ENCODE measurements around the gene BLOC1S5. TPM values are rescaled to one million over a fixed set of nuclear protein-coding genes. Genes with fewer than 3 reads are reported as not detected.

BLOC1S5 gene
- total and polyA plus RNA-seq, 7 donors: 5.5 to 16.2 (median 12.3) TPM

DNA sequence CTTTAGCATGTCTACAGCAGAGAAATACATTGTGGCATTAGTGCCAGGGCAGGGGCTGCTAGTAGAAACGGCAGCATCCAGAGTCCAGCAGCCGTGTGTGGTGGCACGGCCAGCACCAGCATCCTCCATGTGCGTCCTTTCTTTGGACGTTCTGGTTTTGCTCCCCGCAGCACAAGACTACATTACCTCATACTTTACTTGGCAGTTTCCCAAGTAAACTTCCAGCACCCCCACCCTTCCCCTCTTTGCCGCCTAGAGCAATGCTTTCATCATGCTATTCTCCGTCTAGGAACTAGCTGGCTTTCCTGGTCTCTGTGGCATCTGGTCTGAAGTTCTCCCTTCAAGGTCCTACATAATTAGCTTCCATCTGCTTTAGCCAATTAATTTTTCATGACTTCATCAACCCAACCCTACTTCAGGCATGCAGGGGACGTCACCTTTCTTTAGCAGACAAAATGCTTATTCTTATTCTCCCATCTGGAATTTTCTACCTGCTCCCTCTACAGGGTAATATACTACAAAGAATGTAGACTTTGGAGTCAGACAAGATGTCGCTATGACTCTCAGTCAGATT, 67.6 kb downstream of the BLOC1S5 start:
- DNase-seq: peak; percentile 73
- H3K4me1 ChIP-seq: peaks cover 0 to 53% (median 41%) of the 10 kb centered on the region in 4 donors
- intact Hi-C loops (cut with DNase I): loop anchor here (5.0 kb wide), 2 partner anchors 84 to 269 kb away; partner anchors contain the start of genes BMP6 and TXNDC5
- H3K36me3 ChIP-seq: no peaks in the 10 kb centered on the region
- H3K27me3 ChIP-seq: peaks cover 0 to 5% (median 0%) of the 10 kb centered on the region in 3 donors
- no peak overlapping the region for H3K4me3 ChIP-seq
- H3K9me3 ChIP-seq: no peaks in the 10 kb centered on the region
- WGBS, 2 donors: 64 to 65% methylated on average over 10 of the region's 10 CpGs
- TF ChIP-seq POLR2A (IDR thresholded peaks at IDR 0.05): no peak
- peak in 3 of 4 donors; percentile 27 to 70 (median 51) for TF ChIP-seq POLR2AphosphoS5 (IDR thresholded peaks at IDR 0.05)
- TF ChIP-seq, protein P1, sequence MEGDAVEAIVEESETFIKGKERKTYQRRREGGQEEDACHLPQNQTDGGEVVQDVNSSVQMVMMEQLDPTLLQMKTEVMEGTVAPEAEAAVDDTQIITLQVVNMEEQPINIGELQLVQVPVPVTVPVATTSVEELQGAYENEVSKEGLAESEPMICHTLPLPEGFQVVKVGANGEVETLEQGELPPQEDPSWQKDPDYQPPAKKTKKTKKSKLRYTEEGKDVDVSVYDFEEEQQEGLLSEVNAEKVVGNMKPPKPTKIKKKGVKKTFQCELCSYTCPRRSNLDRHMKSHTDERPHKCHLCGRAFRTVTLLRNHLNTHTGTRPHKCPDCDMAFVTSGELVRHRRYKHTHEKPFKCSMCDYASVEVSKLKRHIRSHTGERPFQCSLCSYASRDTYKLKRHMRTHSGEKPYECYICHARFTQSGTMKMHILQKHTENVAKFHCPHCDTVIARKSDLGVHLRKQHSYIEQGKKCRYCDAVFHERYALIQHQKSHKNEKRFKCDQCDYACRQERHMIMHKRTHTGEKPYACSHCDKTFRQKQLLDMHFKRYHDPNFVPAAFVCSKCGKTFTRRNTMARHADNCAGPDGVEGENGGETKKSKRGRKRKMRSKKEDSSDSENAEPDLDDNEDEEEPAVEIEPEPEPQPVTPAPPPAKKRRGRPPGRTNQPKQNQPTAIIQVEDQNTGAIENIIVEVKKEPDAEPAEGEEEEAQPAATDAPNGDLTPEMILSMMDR (IDR thresholded peaks at IDR 0.05): peak in 1 of 4 experiments; percentile 5
- TF ChIP-seq EP300 (IDR thresholded peaks at IDR 0.05): no peak
- peak overlapping the region in 2 of 4 donors; percentile 66 to 78 for H3K27ac ChIP-seq

DNA sequence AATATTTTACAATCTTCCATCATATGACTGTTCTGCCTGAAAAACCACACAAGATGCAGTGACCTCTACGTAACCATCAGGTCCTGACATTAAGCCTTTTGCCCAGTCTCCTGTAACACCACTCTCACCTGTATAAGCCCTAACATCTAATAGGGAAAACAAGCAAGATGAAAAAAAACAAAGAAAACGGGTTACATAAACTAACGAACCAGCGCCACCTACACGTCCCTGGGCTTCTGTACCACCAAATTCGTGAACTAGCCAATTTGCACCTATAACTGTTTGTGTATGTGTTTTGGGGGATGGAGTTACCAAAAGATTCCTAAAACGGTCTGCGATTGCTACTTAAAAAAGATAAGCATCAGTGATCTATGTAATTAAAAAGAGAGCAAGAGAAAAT, 70.2 kb downstream of the BLOC1S5 start:
- 79 to 93% methylated on average over 8 of the region's 8 CpGs for WGBS, 2 donors
- TF ChIP-seq POLR2AphosphoS5 (IDR thresholded peaks at IDR 0.05) (no peak), POLR2A (IDR thresholded peaks at IDR 0.05) (no peak), EP300 (IDR thresholded peaks at IDR 0.05) (no peak)
- TF ChIP-seq, protein P1 (IDR thresholded peaks at IDR 0.05): no peak
- intact Hi-C loops (cut with DNase I): no loop called here
- H3K27me3 ChIP-seq: peaks cover 0 to 5% (median 0%) of the 10 kb centered on the region in 3 donors
- H3K36me3 ChIP-seq: no peaks in the 10 kb centered on the region
- no peak for DNase-seq
- H3K4me3 ChIP-seq: no peak overlapping the region
- peaks cover 0 to 41% (median 38%) of the 10 kb centered on the region in 4 donors for H3K4me1 ChIP-seq
- H3K27ac ChIP-seq: no peak overlapping the region
- H3K9me3 ChIP-seq: no peaks in the 10 kb centered on the region

DNA sequence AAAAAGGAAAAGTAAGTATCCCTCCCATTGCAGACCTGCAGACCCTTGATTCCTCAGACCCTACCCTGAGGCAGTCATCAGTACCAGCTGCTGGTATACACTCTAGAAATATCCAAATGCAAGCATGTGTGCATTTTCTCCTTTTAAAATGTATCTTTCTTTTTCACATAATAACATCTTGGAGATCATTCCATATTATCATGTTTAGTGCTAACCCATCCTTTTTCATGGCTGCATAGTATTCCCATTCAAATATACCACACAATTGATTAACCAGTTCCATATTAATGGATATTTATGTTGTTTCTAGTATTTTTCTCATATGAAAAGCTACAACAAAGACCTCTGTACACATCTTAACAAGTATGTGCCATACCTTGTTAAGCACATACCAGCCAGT, 70.8 kb downstream of the BLOC1S5 start:
- intact Hi-C loops (cut with DNase I): no loop called here
- TF ChIP-seq EP300 (IDR thresholded peaks at IDR 0.05) (no peak), POLR2A (IDR thresholded peaks at IDR 0.05) (no peak), POLR2AphosphoS5 (IDR thresholded peaks at IDR 0.05) (no peak)
- TF ChIP-seq, protein P1 (IDR thresholded peaks at IDR 0.05): no peak

DNA sequence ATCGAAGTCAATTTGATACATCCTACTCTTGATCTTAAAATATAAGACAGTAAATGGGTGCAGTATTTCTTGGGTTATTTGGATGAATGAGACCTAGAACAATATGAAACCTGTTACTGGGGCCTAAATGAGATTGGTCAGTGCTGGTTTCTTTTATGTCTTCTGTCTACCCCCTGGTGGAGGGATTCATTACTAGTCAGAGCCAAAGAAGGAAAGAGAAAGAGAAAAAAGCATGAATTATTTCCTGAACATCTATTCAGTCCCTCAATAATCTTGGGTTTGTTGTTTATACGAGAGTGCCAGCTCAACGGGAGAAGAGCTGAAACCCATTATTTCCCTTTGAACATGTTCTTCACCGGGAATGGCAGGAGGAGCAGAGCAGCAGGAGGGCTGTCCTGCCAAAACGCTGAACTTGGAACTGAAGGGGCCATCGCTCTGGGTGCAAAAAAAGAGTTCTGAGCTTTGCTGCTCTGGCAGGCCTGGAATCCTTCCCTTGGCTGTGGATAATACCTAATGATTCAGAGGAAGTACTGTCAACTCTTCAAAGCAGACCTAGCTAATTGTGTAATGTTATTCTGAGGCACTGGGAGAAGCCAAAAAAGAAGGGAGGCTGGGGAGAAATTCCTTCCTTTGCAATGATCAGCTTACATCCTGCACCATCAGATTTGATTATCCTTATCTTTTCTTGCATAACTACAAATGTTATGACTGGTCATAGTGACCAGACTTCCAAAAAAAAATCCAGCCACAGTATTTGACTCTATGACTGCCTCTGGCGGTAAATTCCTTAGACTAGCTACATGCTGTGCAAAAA, 72.0 kb downstream of the BLOC1S5 start:
- H3K27me3 ChIP-seq: peaks cover 0 to 5% (median 0%) of the 10 kb centered on the region in 3 donors
- H3K36me3 ChIP-seq: no peaks in the 10 kb centered on the region
- 40 to 55% methylated on average over 7 of the region's 7 CpGs for WGBS, 2 donors
- TF ChIP-seq POLR2AphosphoS5 (IDR thresholded peaks at IDR 0.05): peak in 3 of 4 donors; percentile 42 to 68 (median 53)
- TF ChIP-seq, protein P1 (IDR thresholded peaks at IDR 0.05): peak in 3 of 4 experiments; percentile 15 to 40 (median 33)
- no peak for TF ChIP-seq EP300 (IDR thresholded peaks at IDR 0.05)
- no peak for TF ChIP-seq POLR2A (IDR thresholded peaks at IDR 0.05)
- peak overlapping the region in 1 of 4 donors; percentile 18 for H3K4me3 ChIP-seq
- peak overlapping the region in 2 of 4 donors; percentile 18 to 60 for H3K27ac ChIP-seq
- peaks cover 0 to 24% (median 22%) of the 10 kb centered on the region in 4 donors for H3K4me1 ChIP-seq
- H3K9me3 ChIP-seq: no peaks in the 10 kb centered on the region
- intact Hi-C loops (cut with DNase I): no loop called here
- peak; percentile 68 for DNase-seq

More for the DNA sequence above, 70.8 kb downstream of the BLOC1S5 start:
- no peak for DNase-seq
- H3K27me3 ChIP-seq: peaks cover 0 to 5% (median 0%) of the 10 kb centered on the region in 3 donors
- H3K36me3 ChIP-seq: no peaks in the 10 kb centered on the region
- no peak overlapping the region for H3K4me3 ChIP-seq
- no peak overlapping the region for H3K27ac ChIP-seq
- no peaks in the 10 kb centered on the region for H3K9me3 ChIP-seq
- H3K4me1 ChIP-seq: peaks cover 0 to 36% (median 34%) of the 10 kb centered on the region in 4 donors

Data from sigmoid colon (tissue), 7 donors.